Camera-type eye (tissue), 1 donor: ENCODE measurements around the gene PATZ1. TPM values are rescaled to one million over a fixed set of nuclear protein-coding genes. Genes with fewer than 3 reads are reported as not detected.

ENCODE experiments used
- total RNA-seq: library from RNA; depleted of rRNA; stranded (reverse); fragments of >200 nt; gene quantifications from one replicate; pipeline ENCODE4 v1.2.3, GENCODE V29; 2014

The PATZ1 gene
- total RNA-seq: 43.4 TPM

DNA sequence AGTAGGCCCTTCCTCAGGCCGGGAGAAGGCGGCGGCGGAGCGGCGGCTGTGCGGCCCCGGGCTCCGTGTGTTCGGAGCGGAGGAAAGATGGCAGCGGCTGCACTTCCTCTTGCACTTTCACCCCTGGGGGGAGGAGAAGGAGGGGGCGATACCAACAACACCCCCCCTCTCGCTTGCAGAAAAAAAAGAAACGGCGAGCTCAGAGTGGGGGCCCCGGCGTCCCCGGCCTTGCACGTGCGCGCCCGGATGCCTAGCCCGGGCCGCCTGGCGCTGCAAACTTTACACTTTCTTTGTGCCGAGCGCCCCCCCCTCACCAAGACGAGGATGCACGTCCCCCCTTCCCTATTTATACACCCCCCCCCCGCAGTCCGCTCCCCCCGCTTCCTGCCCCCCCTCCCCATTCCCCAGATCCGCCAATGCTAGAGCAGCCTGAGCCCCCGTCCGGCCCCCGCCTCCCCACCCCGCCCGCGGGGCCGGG lies at the start of gene PATZ1:
Gene PATZ1, minus strand, starts transcription at position 92 of the 478 bp plus-strand sequence. CDS start 744 bp downstream, outside the sequence.

DNA sequence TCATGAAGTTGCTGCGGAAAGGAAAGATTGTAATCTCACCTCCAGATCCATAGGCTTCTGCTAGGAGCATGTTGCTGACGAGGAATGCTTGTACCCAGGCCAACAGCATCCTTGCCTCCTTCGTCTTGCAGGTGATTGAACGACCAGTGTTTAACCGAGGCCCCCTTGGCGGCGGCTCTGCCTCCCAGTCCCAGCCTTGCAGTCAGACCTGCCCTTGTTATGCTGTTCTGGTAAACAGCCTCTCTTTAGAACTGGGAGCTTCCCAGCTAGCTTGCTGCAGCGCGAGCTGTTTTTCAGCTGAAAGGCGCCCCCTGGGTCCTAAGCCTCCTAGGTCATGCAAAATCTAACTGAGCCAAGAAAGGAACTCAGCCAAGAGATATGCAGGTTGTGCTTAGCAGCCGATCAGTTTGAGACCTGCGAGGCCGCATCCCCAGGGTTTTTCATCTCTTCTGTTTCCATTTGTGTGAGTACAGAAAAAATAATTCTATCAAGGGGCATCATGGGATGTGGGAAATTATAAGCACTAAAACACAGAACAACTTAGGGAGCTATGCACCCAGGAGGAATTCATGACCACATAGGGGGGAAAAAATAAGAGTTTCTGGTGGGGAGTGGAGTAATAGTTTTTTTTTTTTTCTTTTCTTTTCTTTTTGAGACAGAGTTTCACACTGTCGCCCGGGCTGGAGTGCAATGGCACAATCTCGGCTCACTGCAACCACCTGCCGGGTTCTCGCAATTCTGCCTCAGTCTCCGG lies 53.7 kb downstream of the PATZ1 start, which contains the start of gene PIK3IP1:
Gene PIK3IP1, minus strand, starts transcription at position 253 of the 754 bp plus-strand sequence. Its CDS starts 144 bp downstream, at position 109.

Other genes with a start within 250 kb of the PATZ1 start
- gene SELENOM, start 238.8 kb downstream of the PATZ1 start, total RNA-seq: 63.3 TPM
- gene INPP5J, start 223.4 kb downstream of the PATZ1 start, total RNA-seq: 2.7 TPM
- not detected for gene PLA2G3, start 205.8 kb downstream of the PATZ1 start, total RNA-seq
- 33.5 TPM for gene RNF185, start 186.2 kb downstream of the PATZ1 start, total RNA-seq
- gene LIMK2, start 134.0 kb downstream of the PATZ1 start, total RNA-seq: 49.1 TPM
- 23.3 TPM for gene PIK3IP1, start 53.9 kb downstream of the PATZ1 start, total RNA-seq
- 80.5 TPM for gene DRG1, start 53.3 kb upstream of the PATZ1 start, total RNA-seq
- gene EIF4ENIF1, start 143.5 kb upstream of the PATZ1 start, total RNA-seq: 17.7 TPM
- 37.3 TPM for gene SFI1, start 150.2 kb upstream of the PATZ1 start, total RNA-seq